ENCODE measurements around the gene NHSL1.

The NHSL1 gene

GRCh38 chr6:138467901-138468300 is 31.4 kb downstream of the NHSL1 start:
- FAIRE-seq: no peak

GRCh38 chr6:138465007-138465645 is 34.2 kb downstream of the NHSL1 start:
- FAIRE-seq (no peak), DNase-seq (ENCODE audit: insufficient read length, low spot score) (peak; percentile 21)

More at GRCh38 chr6:138467901-138468300, 31.4 kb downstream of the NHSL1 start:
- DNase-seq (ENCODE audit: insufficient read length, low spot score): no peak

GRCh38 chr6:138464085-138464484 is 35.2 kb downstream of the NHSL1 start:
- DNase-seq (ENCODE audit: insufficient read length, low spot score) (no peak), FAIRE-seq (no peak)

- DNase-seq (ENCODE audit: insufficient read length, low spot score) (no peak), FAIRE-seq (no peak)
These were observed 37.6 kb downstream of the NHSL1 start for GRCh38 chr6:138461647-138462046.

GRCh38 chr6:138456401-138456790 is 42.9 kb downstream of the NHSL1 start:
- DNase-seq (ENCODE audit: insufficient read length, low spot score) (no peak), FAIRE-seq (no peak)

GRCh38 chr6:138455746-138456400 is 43.4 kb downstream of the NHSL1 start:
- no peak for FAIRE-seq

GRCh38 chr6:138454981-138455706 is 44.1 kb downstream of the NHSL1 start:
- DNase-seq (ENCODE audit: insufficient read length, low spot score): no peak
- FAIRE-seq: no peak

More at GRCh38 chr6:138455746-138456400, 43.4 kb downstream of the NHSL1 start:
- DNase-seq (ENCODE audit: insufficient read length, low spot score): no peak

GRCh38 chr6:138451043-138451442 is 48.3 kb downstream of the NHSL1 start:
- DNase-seq (ENCODE audit: insufficient read length, low spot score) (no peak), FAIRE-seq (no peak)

- no peak for FAIRE-seq
- DNase-seq (ENCODE audit: insufficient read length, low spot score): no peak
These were observed 48.8 kb downstream of the NHSL1 start for GRCh38 chr6:138450445-138450844.

GRCh38 chr6:138446821-138447220 is 52.5 kb downstream of the NHSL1 start:
- DNase-seq (ENCODE audit: insufficient read length, low spot score): no peak
- FAIRE-seq: no peak

- DNase-seq (ENCODE audit: insufficient read length, low spot score) (no peak), FAIRE-seq (no peak)
These were observed 55.3 kb downstream of the NHSL1 start for GRCh38 chr6:138443979-138444378.

- no peak for FAIRE-seq
- DNase-seq (ENCODE audit: insufficient read length, low spot score): no peak
These were observed 56.6 kb downstream of the NHSL1 start for GRCh38 chr6:138442663-138443062.

GRCh38 chr6:138441965-138442364 is 57.3 kb downstream of the NHSL1 start:
- DNase-seq (ENCODE audit: insufficient read length, low spot score) (no peak), FAIRE-seq (no peak)

- FAIRE-seq: no peak
These were observed 58.4 kb downstream of the NHSL1 start for GRCh38 chr6:138440758-138441357.

GRCh38 chr6:138440296-138440695 is 59.0 kb downstream of the NHSL1 start:
- no peak for DNase-seq (ENCODE audit: insufficient read length, low spot score)
- FAIRE-seq: no peak

More at GRCh38 chr6:138440758-138441357, 58.4 kb downstream of the NHSL1 start:
- no peak for DNase-seq (ENCODE audit: insufficient read length, low spot score)

- no peak for FAIRE-seq
- DNase-seq (ENCODE audit: insufficient read length, low spot score): no peak
These were observed 59.7 kb downstream of the NHSL1 start for GRCh38 chr6:138439546-138439945.

GRCh38 chr6:138434925-138435324 is 64.4 kb downstream of the NHSL1 start:
- FAIRE-seq (no peak), DNase-seq (ENCODE audit: insufficient read length, low spot score) (no peak)

- DNase-seq (ENCODE audit: insufficient read length, low spot score) (no peak), FAIRE-seq (no peak)
These were observed 65.2 kb downstream of the NHSL1 start for GRCh38 chr6:138434096-138434495.

GRCh38 chr6:138432063-138432356 is 67.3 kb downstream of the NHSL1 start:
- FAIRE-seq (no peak), DNase-seq (ENCODE audit: insufficient read length, low spot score) (no peak)

GRCh38 chr6:138431256-138432062 is 67.8 kb downstream of the NHSL1 start:
- no peak for DNase-seq (ENCODE audit: insufficient read length, low spot score)
- FAIRE-seq: no peak
